CD14-positive monocyte (primary cell): ENCODE results near the gene BRF1. TPM values are rescaled to one million over a fixed set of nuclear protein-coding genes. Genes with fewer than 3 reads are reported as not detected.

ENCODE experiments used
- DNase-seq, 3 donors: peaks; one replicate each; pipeline ENCODE4 v3.0.0-alpha.2; 2011 to 2022
- H2AFZ ChIP-seq: 2 replicates; pipeline ENCODE4 v1.6.0; 2012; ENCODE audit warnings: mild to moderate bottlenecking, low read depth, low read length, inconsistent platforms; ENCODE audit not compliant: insufficient read depth, poor library complexity, severe bottlenecking
- H3K27ac ChIP-seq, 2 donors: 1 replicate in 1 of 2; 2 replicates in 1 of 2; pipeline ENCODE4 v1.5.1; 2012 to 2013; ENCODE audit warnings: low read length in 2 of 2, control low read depth in 1 of 2, inconsistent platforms in 1 of 2, low read depth in 1 of 2, mild to moderate bottlenecking in 1 of 2
- H3K27me3 ChIP-seq, 2 donors: one replicate each; pipeline versions ENCODE4 v1.6.0 to v1.6.1; 2011 to 2013; ENCODE audit warnings: low read length in 2 of 2; ENCODE audit not compliant: control insufficient read depth in 2 of 2, insufficient read depth in 2 of 2
- H3K36me3 ChIP-seq, 2 donors: replicated peaks in 1 of 2; 1 replicate in 1 of 2; 2 replicates in 1 of 2; pipeline versions ENCODE4 v1.5.1 to v1.6.1; 2012 to 2013; ENCODE audit warnings: low read length in 2 of 2, control low read depth in 1 of 2, inconsistent platforms in 1 of 2, mild to moderate bottlenecking in 1 of 2; ENCODE audit not compliant: insufficient read depth in 2 of 2, control insufficient read depth in 1 of 2
- H3K4me1 ChIP-seq, 2 donors: 1 replicate in 1 of 2; 2 replicates in 1 of 2; pipeline versions ENCODE4 v1.5.1 to v1.6.1; 2012 to 2013; ENCODE audit warnings: low read length in 2 of 2, control low read depth in 1 of 2, inconsistent platforms in 1 of 2, mild to moderate bottlenecking in 1 of 2, moderate library complexity in 1 of 2; ENCODE audit not compliant: insufficient read depth in 2 of 2, control insufficient read depth in 1 of 2
- H3K4me2 ChIP-seq: replicated peaks from 2 replicates; pipeline ENCODE3; 2012; ENCODE audit warnings: low read length, moderate library complexity, mild to moderate bottlenecking; ENCODE audit not compliant: poor library complexity, severe bottlenecking; ENCODE audit errors: extremely low read depth
- H3K4me3 ChIP-seq, 3 experiments: fragments of 200-600 bp in 1 of 3; sonication (generic) in 1 of 3; replicated peaks in 1 of 3; 1 replicate in 2 of 3; 2 replicates in 1 of 3; pipeline ENCODE4 v1.5.1; 2011 to 2013; ENCODE audit warnings: low read length in 3 of 3, mild to moderate bottlenecking in 3 of 3, control low read depth in 2 of 3, low read depth in 2 of 3, inconsistent platforms in 1 of 3, moderate library complexity in 1 of 3
- H3K79me2 ChIP-seq: 2 replicates; pipeline ENCODE4 v1.6.0; 2012; ENCODE audit warnings: mild to moderate bottlenecking, control low read depth, inconsistent platforms, low read length, moderate library complexity; ENCODE audit not compliant: insufficient read depth
- H3K9ac ChIP-seq: 2 replicates; pipeline ENCODE4 v1.6.0; 2017; ENCODE audit warnings: low read length, mild to moderate bottlenecking; ENCODE audit not compliant: insufficient read depth, poor library complexity, severe bottlenecking
- H3K9me3 ChIP-seq, 2 donors: replicated peaks in 1 of 2; 1 replicate in 1 of 2; 2 replicates in 1 of 2; pipeline versions ENCODE4 v1.5.1 to v1.6.1; 2012 to 2013; ENCODE audit warnings: low read length in 2 of 2, control low read depth in 1 of 2; ENCODE audit not compliant: control insufficient read depth in 1 of 2, insufficient read depth in 1 of 2
- H4K20me1 ChIP-seq: 2 replicates; pipeline ENCODE4 v1.6.0; 2012; ENCODE audit warnings: mild to moderate bottlenecking, low read length, control low read depth, moderate library complexity; ENCODE audit not compliant: insufficient read depth
- H3K27ac Mint-ChIP-seq, 7 donors: one replicate each; pipeline ENCODE4 v1.8.0; 2020; ENCODE audit warnings: mild to moderate bottlenecking in 7 of 7, mixed read lengths in 7 of 7, moderate library complexity in 6 of 7, inconsistent platforms in 2 of 7
- H3K27me3 Mint-ChIP-seq, 3 donors: one replicate each; pipeline ENCODE4 v1.8.0; 2021 to 2022; ENCODE audit warnings: low read depth in 3 of 3, mild to moderate bottlenecking in 3 of 3, mixed read lengths in 3 of 3, moderate library complexity in 3 of 3, inconsistent platforms in 1 of 3
- H3K36me3 Mint-ChIP-seq, 2 donors: one replicate each; pipeline ENCODE4 v1.8.0; 2020; ENCODE audit warnings: mixed read lengths in 2 of 2, inconsistent platforms in 1 of 2, mild to moderate bottlenecking in 1 of 2
- H3K4me1 Mint-ChIP-seq: one replicate; pipeline ENCODE4 v1.8.0; 2020; ENCODE audit warnings: mild to moderate bottlenecking, mixed read lengths
- H3K4me3 Mint-ChIP-seq, 2 donors: one replicate each; pipeline ENCODE4 v1.8.0; 2020; ENCODE audit warnings: mild to moderate bottlenecking in 2 of 2, mixed read lengths in 2 of 2, moderate library complexity in 1 of 2
- H3K9me3 Mint-ChIP-seq, 7 donors: one replicate each; pipeline ENCODE4 v1.8.0; 2020 to 2022; ENCODE audit warnings: mixed read lengths in 7 of 7, mild to moderate bottlenecking in 6 of 7, moderate library complexity in 6 of 7, inconsistent platforms in 2 of 7
- WGBS: methylation state at CpG from one replicate; pipeline ENCODE4 v1.1.5; 2013; ENCODE audit warnings: missing lambda C conversion rate; ENCODE audit not compliant: insufficient coverage; 5-methylcytosine and 5-hydroxymethylcytosine counted together
- intact Hi-C, 2 donors: fragments of 100-400 bp; cut with micrococcal nuclease; formaldehyde crosslinking; loops; one replicate each; pipeline versions ENCODE4 v1.15.0 to v1.15.1; 2023
- polyA plus RNA-seq, 3 donors: library from polyadenylated mRNA; depleted of rRNA in 1 of 3; unstranded in 2 of 3; stranded (reverse) in 1 of 3; fragments of 300-500 nt in 2 of 3; fragments of >200 nt in 1 of 3; fragmentation: Illumina TruSeq in 2 of 3; gene quantifications; 1 replicate in 2 of 3; 2 replicates in 1 of 3; pipeline ENCODE4 v1.2.3, GENCODE V29; 2012 to 2021
- TF ChIP-seq, protein P1 (sequence below): fragments of 200-600 bp; IDR thresholded peaks from one replicate; pipeline ENCODE4 v1.8.0; 2022; ENCODE audit warnings: antibody characterized with exemption, mild to moderate bottlenecking

BRF1 gene
- polyA plus RNA-seq, 3 donors, result 2.3 to 20.5 (median 2.5) TPM

DNA sequence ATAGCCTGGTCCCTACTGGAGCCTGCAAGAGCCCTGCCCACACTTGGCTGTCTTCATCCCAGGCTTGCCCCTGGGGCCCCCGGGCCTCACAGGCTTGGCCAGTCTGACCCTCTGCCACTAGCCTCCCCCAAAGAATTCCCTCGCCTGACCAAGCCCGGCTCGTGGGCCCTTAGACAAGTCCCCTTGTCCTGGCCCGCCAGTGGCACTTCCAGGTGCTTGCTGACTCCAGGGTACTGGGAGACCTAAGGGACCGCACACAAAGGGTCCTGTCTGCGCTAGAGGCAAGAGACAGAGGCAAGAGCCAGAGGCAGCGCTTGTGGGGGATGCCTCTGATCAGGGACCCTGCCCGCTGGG, 47.5 kb downstream of the BRF1 start:
- peaks cover 5% of the 10 kb centered on the region for H3K79me2 ChIP-seq
- peaks cover 19% of the 10 kb centered on the region for H3K4me1 Mint-ChIP-seq
- peak overlapping the region in 1 of 7 donors; percentile 16 for H3K27ac Mint-ChIP-seq
- peak overlapping the region in 1 of 2 donors; percentile 20 for H3K27ac ChIP-seq
- peaks cover 10% of the 10 kb centered on the region in 2 donors for H3K4me1 ChIP-seq
- TF ChIP-seq, protein P1, sequence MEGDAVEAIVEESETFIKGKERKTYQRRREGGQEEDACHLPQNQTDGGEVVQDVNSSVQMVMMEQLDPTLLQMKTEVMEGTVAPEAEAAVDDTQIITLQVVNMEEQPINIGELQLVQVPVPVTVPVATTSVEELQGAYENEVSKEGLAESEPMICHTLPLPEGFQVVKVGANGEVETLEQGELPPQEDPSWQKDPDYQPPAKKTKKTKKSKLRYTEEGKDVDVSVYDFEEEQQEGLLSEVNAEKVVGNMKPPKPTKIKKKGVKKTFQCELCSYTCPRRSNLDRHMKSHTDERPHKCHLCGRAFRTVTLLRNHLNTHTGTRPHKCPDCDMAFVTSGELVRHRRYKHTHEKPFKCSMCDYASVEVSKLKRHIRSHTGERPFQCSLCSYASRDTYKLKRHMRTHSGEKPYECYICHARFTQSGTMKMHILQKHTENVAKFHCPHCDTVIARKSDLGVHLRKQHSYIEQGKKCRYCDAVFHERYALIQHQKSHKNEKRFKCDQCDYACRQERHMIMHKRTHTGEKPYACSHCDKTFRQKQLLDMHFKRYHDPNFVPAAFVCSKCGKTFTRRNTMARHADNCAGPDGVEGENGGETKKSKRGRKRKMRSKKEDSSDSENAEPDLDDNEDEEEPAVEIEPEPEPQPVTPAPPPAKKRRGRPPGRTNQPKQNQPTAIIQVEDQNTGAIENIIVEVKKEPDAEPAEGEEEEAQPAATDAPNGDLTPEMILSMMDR, result no peak
- H3K36me3 Mint-ChIP-seq, result peaks cover 46 to 64% of the 10 kb centered on the region in 2 donors
- H3K4me3 ChIP-seq, result no peak overlapping the region
- intact Hi-C loops, result no loop called here
- WGBS, result 95% methylated on average over 9 of the region's 9 CpGs
- no peak overlapping the region for H3K4me3 Mint-ChIP-seq
- no peaks in the 10 kb centered on the region for H4K20me1 ChIP-seq
- no peak overlapping the region for H2AFZ ChIP-seq
- H3K9me3 Mint-ChIP-seq, result peaks cover 0 to 2% (median 0%) of the 10 kb centered on the region in 7 donors
- no peaks in the 10 kb centered on the region for H3K27me3 ChIP-seq
- H3K9me3 ChIP-seq, result no peaks in the 10 kb centered on the region
- H3K4me2 ChIP-seq, result no peak overlapping the region
- H3K9ac ChIP-seq, result no peak overlapping the region
- no peak for DNase-seq
- H3K36me3 ChIP-seq, result peaks cover 43 to 65% of the 10 kb centered on the region in 2 donors
- peaks cover 0 to 1% (median 0%) of the 10 kb centered on the region in 3 donors for H3K27me3 Mint-ChIP-seq

DNA sequence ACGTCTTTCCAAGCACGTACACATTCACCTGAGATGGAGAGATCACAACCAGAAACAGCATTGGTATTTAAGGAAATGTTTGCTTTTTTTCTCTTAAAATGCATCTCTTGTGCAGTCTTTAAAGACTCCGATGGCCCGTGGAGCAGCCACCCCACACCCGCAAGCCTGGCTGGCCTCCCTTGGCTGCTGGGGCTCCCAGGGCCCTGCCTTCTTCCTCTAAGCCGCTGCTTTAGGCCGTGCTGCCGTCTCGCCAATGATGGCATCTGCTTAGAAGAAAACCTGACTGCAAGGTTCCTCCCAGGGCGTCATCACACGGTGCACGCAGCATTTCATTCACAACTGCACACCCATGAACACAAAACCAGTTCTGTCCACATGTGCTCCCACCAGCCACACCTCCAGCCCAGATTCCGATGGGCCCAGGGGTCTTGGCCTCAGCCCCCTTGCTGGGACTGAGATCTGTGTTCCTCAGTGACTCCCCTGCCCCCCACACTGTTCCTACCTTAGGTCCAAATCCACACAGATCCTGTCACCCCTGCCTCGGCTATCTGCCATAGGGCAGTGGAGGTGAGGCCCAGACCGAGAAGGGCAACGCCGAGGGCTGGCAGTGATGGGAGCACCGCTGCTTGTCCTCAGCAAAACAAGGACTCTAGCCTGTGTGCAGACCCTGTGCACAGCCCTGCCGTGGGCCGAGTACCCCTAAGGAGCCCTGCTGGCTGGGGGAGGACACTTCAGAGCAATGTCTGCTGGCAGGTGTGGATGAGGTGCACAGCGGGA, 48.1 kb downstream of the BRF1 start:
- Histone ChIP-seq H4K20me1 (peaks cover 3% of the 10 kb centered on the region), H3K4me2 (no peak overlapping the region), H3K36me3 (peaks cover 43 to 65% of the 10 kb centered on the region in 2 donors), H3K4me3 (no peak overlapping the region), H3K9ac (no peak overlapping the region), H2AFZ (no peak overlapping the region), H3K27ac (peak overlapping the region in 1 of 2 donors; percentile 20), H3K4me1 (peaks cover 14 to 16% of the 10 kb centered on the region in 2 donors), H3K79me2 (peaks cover 8% of the 10 kb centered on the region), H3K27me3 (no peaks in the 10 kb centered on the region), H3K9me3 (no peaks in the 10 kb centered on the region)
- H3K9me3 Mint-ChIP-seq, result peaks cover 0 to 2% (median 0%) of the 10 kb centered on the region in 7 donors
- intact Hi-C loops, result no loop called here
- H3K27ac Mint-ChIP-seq, result peak overlapping the region in 2 of 7 donors; percentile 43 to 53
- peaks cover 22% of the 10 kb centered on the region for H3K4me1 Mint-ChIP-seq
- peaks cover 46 to 63% of the 10 kb centered on the region in 2 donors for H3K36me3 Mint-ChIP-seq
- H3K4me3 Mint-ChIP-seq, result peak overlapping the region in 1 of 2 donors; percentile 24
- no peak for DNase-seq
- TF ChIP-seq, protein P1, result no peak
- peaks cover 0 to 1% (median 0%) of the 10 kb centered on the region in 3 donors for H3K27me3 Mint-ChIP-seq
- 92% methylated on average over 21 of the region's 21 CpGs for WGBS
